ENCODE measurements around the gene CHIC2. TPM values are rescaled to one million over a fixed set of nuclear protein-coding genes. Genes with fewer than 3 reads are reported as not detected.

Gene CHIC2
- polyA plus RNA-seq, 3 donors = 23.1 to 83.3 (median 73.4) TPM

GRCh38 chr4:54066718-54067129 lies 2.3 kb upstream of the CHIC2 start:
- Mint-ChIP-seq H3K4me3 (no peak overlapping the region), H3K36me3 (peaks cover 0 to 3% of the 10 kb centered on the region in 2 donors), H3K4me1 (peaks cover 21% of the 10 kb centered on the region), H3K27ac (no peak overlapping the region), H3K27me3 (ENCODE audit: low read depth in 3 of 3) (peaks cover 0 to 3% (median 1%) of the 10 kb centered on the region in 3 donors), H3K9me3 (no peaks in the 10 kb centered on the region)
- H3K79me2 ChIP-seq (ENCODE audit: insufficient read depth, low read length) = peaks cover 26% of the 10 kb centered on the region
- no peak overlapping the region for H3K4me3 ChIP-seq (replicated peaks in 1 of 3; ENCODE audit: low read depth in 2 of 3, low read length in 3 of 3)
- H3K27me3 ChIP-seq (ENCODE audit: control insufficient read depth in 2 of 2, insufficient read depth in 2 of 2, low read length in 2 of 2) = no peaks in the 10 kb centered on the region
- no CpG with 5 or more reads among the region's 2 CpGs for WGBS (ENCODE audit: insufficient coverage)
- no peak overlapping the region for H3K27ac ChIP-seq (ENCODE audit: low read depth in 1 of 2, low read length in 2 of 2)
- no peak for TF ChIP-seq CTCF (IDR thresholded peaks at IDR 0.05)
- H3K4me1 ChIP-seq (ENCODE audit: control insufficient read depth in 1 of 2, insufficient read depth in 2 of 2, low read length in 2 of 2) = peaks cover 12 to 22% of the 10 kb centered on the region in 2 donors
- peaks cover 23% of the 10 kb centered on the region for H4K20me1 ChIP-seq (ENCODE audit: insufficient read depth, low read length)
- no peaks in the 10 kb centered on the region for H3K36me3 ChIP-seq (replicated peaks in 1 of 2; ENCODE audit: control insufficient read depth in 1 of 2, insufficient read depth in 2 of 2, low read length in 2 of 2)
- no peaks in the 10 kb centered on the region for H3K9me3 ChIP-seq (replicated peaks in 1 of 2; ENCODE audit: control insufficient read depth in 1 of 2, insufficient read depth in 1 of 2, low read length in 2 of 2)
- no peak overlapping the region for H3K9ac ChIP-seq (ENCODE audit: insufficient read depth, low read length, poor library complexity, severe bottlenecking)
- no peak for DNase-seq
- intact Hi-C loops (cut with micrococcal nuclease) = loop anchor here in 1 of 2 donors (10.0 kb wide), 2 partner anchors 152 to 692 kb away; partner anchors contain the start of gene FIP1L1
- no peak overlapping the region for H2AFZ ChIP-seq (ENCODE audit: insufficient read depth, low read depth, low read length, poor library complexity, severe bottlenecking)
- H3K4me2 ChIP-seq (replicated peaks; ENCODE audit: extremely low read depth, low read length, poor library complexity, severe bottlenecking) = no peak overlapping the region

GRCh38 chr4:54066088-54066415 lies 1.6 kb upstream of the CHIC2 start:
- Mint-ChIP-seq H3K4me3 (no peak overlapping the region), H3K9me3 (no peaks in the 10 kb centered on the region), H3K4me1 (peaks cover 27% of the 10 kb centered on the region), H3K27me3 (ENCODE audit: low read depth in 3 of 3) (peaks cover 0 to 3% (median 1%) of the 10 kb centered on the region in 3 donors), H3K27ac (no peak overlapping the region), H3K36me3 (peaks cover 0 to 3% of the 10 kb centered on the region in 2 donors)
- no peak overlapping the region for H2AFZ ChIP-seq (ENCODE audit: insufficient read depth, low read depth, low read length, poor library complexity, severe bottlenecking)
- intact Hi-C loops (cut with micrococcal nuclease) = loop anchor here in 1 of 2 donors (10.0 kb wide), 2 partner anchors 151 to 691 kb away; partner anchors contain the start of gene FIP1L1
- H3K4me3 ChIP-seq (replicated peaks in 1 of 3; ENCODE audit: low read depth in 2 of 3, low read length in 3 of 3) = no peak overlapping the region
- WGBS (ENCODE audit: insufficient coverage) = no CpG with 5 or more reads among the region's 2 CpGs
- no peak overlapping the region for H3K27ac ChIP-seq (ENCODE audit: low read depth in 1 of 2, low read length in 2 of 2)
- peaks cover 33% of the 10 kb centered on the region for H3K79me2 ChIP-seq (ENCODE audit: insufficient read depth, low read length)
- peaks cover 30% of the 10 kb centered on the region for H4K20me1 ChIP-seq (ENCODE audit: insufficient read depth, low read length)
- DNase-seq = no peak
- H3K9ac ChIP-seq (ENCODE audit: insufficient read depth, low read length, poor library complexity, severe bottlenecking) = no peak overlapping the region
- no peak for TF ChIP-seq CTCF (IDR thresholded peaks at IDR 0.05)
- no peak overlapping the region for H3K4me2 ChIP-seq (replicated peaks; ENCODE audit: extremely low read depth, low read length, poor library complexity, severe bottlenecking)
- no peaks in the 10 kb centered on the region for H3K27me3 ChIP-seq (ENCODE audit: control insufficient read depth in 2 of 2, insufficient read depth in 2 of 2, low read length in 2 of 2)
- H3K9me3 ChIP-seq (replicated peaks in 1 of 2; ENCODE audit: control insufficient read depth in 1 of 2, insufficient read depth in 1 of 2, low read length in 2 of 2) = no peaks in the 10 kb centered on the region
- no peaks in the 10 kb centered on the region for H3K36me3 ChIP-seq (replicated peaks in 1 of 2; ENCODE audit: control insufficient read depth in 1 of 2, insufficient read depth in 2 of 2, low read length in 2 of 2)
- peaks cover 16 to 28% of the 10 kb centered on the region in 2 donors for H3K4me1 ChIP-seq (ENCODE audit: control insufficient read depth in 1 of 2, insufficient read depth in 2 of 2, low read length in 2 of 2)

Measured in CD14-positive monocyte (primary cell).